Right cardiac atrium (tissue), 5 donors: ENCODE data around the gene CEMIP. TPM values are rescaled to one million over a fixed set of nuclear protein-coding genes. Genes with fewer than 3 reads are reported as not detected.
"Not testable (repeated sequence)": the region's sequence is repeated elsewhere in the genome, so short reads cannot be mapped to it uniquely, and the experiment has no call there.

ENCODE experiments used
- ATAC-seq, 2 donors: fragments of 200-7000 bp; cut with Tn5 transposase; one replicate each; pipeline versions ENCODE4 v1.8.0 to v1.9.1; 2020; ENCODE audit warnings: moderate library complexity in 2 of 2, mild to moderate bottlenecking in 1 of 2
- DNase-seq, 3 donors: peaks; one replicate each; pipeline ENCODE4 v3.0.0-alpha.2; 2020
- H3K27ac ChIP-seq: one replicate; pipeline ENCODE4 v1.5.1; 2013; ENCODE audit warnings: mild to moderate bottlenecking, low read length, control low read depth, moderate library complexity
- H3K27me3 ChIP-seq: one replicate; pipeline ENCODE4 v1.6.1; 2013; ENCODE audit not compliant: control insufficient read depth, insufficient read depth
- H3K4me1 ChIP-seq: one replicate; pipeline ENCODE4 v1.6.1; 2013; ENCODE audit warnings: low read length; ENCODE audit not compliant: control insufficient read depth, insufficient read depth
- H3K4me3 ChIP-seq: one replicate; pipeline ENCODE4 v1.5.1; 2013; ENCODE audit warnings: low read length, control low read depth
- H3K9me3 ChIP-seq: one replicate; pipeline ENCODE4 v1.6.1; 2013; ENCODE audit warnings: low read length; ENCODE audit not compliant: control insufficient read depth
- WGBS: extraction: QIAGEN DNeasy Blood & Tissue Kit; methylation state at CpG from one replicate; pipeline ENCODE4 v1.1.7; 2013; 5-methylcytosine and 5-hydroxymethylcytosine counted together
- intact Hi-C, 4 donors: fragments of 100-400 bp; cut with DNase I; formaldehyde crosslinking; loops; one replicate each; pipeline versions ENCODE4 v1.11.0 to v1.14.0; 2022 to 2023
- polyA plus RNA-seq: library from polyadenylated mRNA; stranded (reverse); fragments of 200-250 nt; gene quantifications from one replicate; pipeline ENCODE4 v1.2.3, GENCODE V29; 2013
- total RNA-seq, 4 donors: library from RNA; stranded (reverse); fragmentation: NEBNext Ultra II Directional; extraction: Animal tissue kit (Norgen Biotek cat#: 25700); gene quantifications; one replicate each; pipeline ENCODE4 v1.2.1, GENCODE V29; 2021
- donor health status: healthy with polysubstance abuse.
- donor health status: DM: no; HTN: yes; CAD: no.
- donor health status: DM: no; HTN: no; CAD: no.
- donor health status: DM: no; HTN: yes; CAD: no; lungs with severe emphysema.
- donor health status: DM: yes; HTN: yes; CAD: no.

Gene CEMIP
- total and polyA plus RNA-seq, 5 donors = 0.23 to 3.9 (median 2.6) TPM

GRCh38 chr15:80761754-80762153 is 17.4 kb upstream of the CEMIP start:
- no peak for DNase-seq
- intact Hi-C loops = no loop called here
- no peaks in the 10 kb centered on the region for H3K4me1 ChIP-seq
- H3K4me3 ChIP-seq = no peak overlapping the region
- WGBS = 88% methylated on average over 6 of the region's 6 CpGs
- H3K27ac ChIP-seq = no peak overlapping the region
- ATAC-seq = no peak
- no peaks in the 10 kb centered on the region for H3K27me3 ChIP-seq
- no peaks in the 10 kb centered on the region for H3K9me3 ChIP-seq

- H3K27me3 ChIP-seq, H3K4me1 ChIP-seq, H3K4me3 ChIP-seq, H3K9me3 ChIP-seq, ATAC-seq, DNase-seq, H3K27ac ChIP-seq, intact Hi-C loops: not testable (repeated sequence)
- whole genome bisulfite sequencing = 96% methylated on average over 3 of the region's 3 CpGs
These were observed 15.9 kb upstream of the CEMIP start for GRCh38 chr15:80763235-80763634.

GRCh38 chr15:80764535-80764934 is 14.6 kb upstream of the CEMIP start:
- H3K27ac ChIP-seq = no peak overlapping the region
- H3K4me1 ChIP-seq = no peaks in the 10 kb centered on the region
- no peak overlapping the region for H3K4me3 ChIP-seq
- ATAC-seq (no peak), DNase-seq (no peak)
- H3K9me3 ChIP-seq = no peaks in the 10 kb centered on the region
- intact Hi-C loops = no loop called here
- 79% methylated on average over 3 of the region's 3 CpGs for whole genome bisulfite sequencing
- no peaks in the 10 kb centered on the region for H3K27me3 ChIP-seq

- Histone ChIP-seq H3K4me1 (no peaks in the 10 kb centered on the region), H3K27me3 (no peaks in the 10 kb centered on the region), H3K27ac (no peak overlapping the region), H3K4me3 (no peak overlapping the region), H3K9me3 (no peaks in the 10 kb centered on the region)
- ATAC-seq (no peak), DNase-seq (no peak)
- intact Hi-C loops = no loop called here
- 94% methylated on average over 3 of the region's 3 CpGs for WGBS
These were observed 12.9 kb upstream of the CEMIP start for GRCh38 chr15:80766275-80766674.

GRCh38 chr15:80768158-80768557 is 11.0 kb upstream of the CEMIP start:
- WGBS = 91% methylated on average over 1 of the region's 1 CpG
- no peak overlapping the region for H3K27ac ChIP-seq
- no peaks in the 10 kb centered on the region for H3K27me3 ChIP-seq
- ATAC-seq (no peak), DNase-seq (no peak)
- H3K4me3 ChIP-seq = no peak overlapping the region
- H3K9me3 ChIP-seq = no peaks in the 10 kb centered on the region
- intact Hi-C loops = no loop called here
- H3K4me1 ChIP-seq = no peaks in the 10 kb centered on the region

- Histone ChIP-seq H3K4me3 (no peak overlapping the region), H3K27me3 (no peaks in the 10 kb centered on the region), H3K4me1 (no peaks in the 10 kb centered on the region), H3K9me3 (no peaks in the 10 kb centered on the region), H3K27ac (no peak overlapping the region)
- intact Hi-C loops = no loop called here
- 85% methylated on average over 7 of the region's 7 CpGs for WGBS
- DNase-seq (no peak), ATAC-seq (no peak)
These were observed 9.9 kb upstream of the CEMIP start for GRCh38 chr15:80769153-80769828.

GRCh38 chr15:80769829-80770705 is 9.1 kb upstream of the CEMIP start:
- no peak for ATAC-seq
- Histone ChIP-seq H3K9me3 (no peaks in the 10 kb centered on the region), H3K27me3 (no peaks in the 10 kb centered on the region), H3K27ac (no peak overlapping the region), H3K4me1 (no peaks in the 10 kb centered on the region), H3K4me3 (no peak overlapping the region)
- intact Hi-C loops = loop anchor here in 3 of 4 donors (10.0 kb wide), 3 partner anchors 135 to 315 kb away; no protein-coding TSS in a partner anchor
- no peak for DNase-seq
- 74% methylated on average over 7 of the region's 7 CpGs for WGBS

- no peak for ATAC-seq
- intact Hi-C loops = loop anchor here in 3 of 4 donors (10.0 kb wide), 3 partner anchors 138 to 318 kb away; no protein-coding TSS in a partner anchor
- H3K4me1 ChIP-seq = peaks cover 4% of the 10 kb centered on the region
- DNase-seq = no peak
- no peaks in the 10 kb centered on the region for H3K27me3 ChIP-seq
- no peak overlapping the region for H3K4me3 ChIP-seq
- no peaks in the 10 kb centered on the region for H3K9me3 ChIP-seq
- 80% methylated on average over 8 of the region's 8 CpGs for WGBS
- H3K27ac ChIP-seq = no peak overlapping the region
These were observed 6.0 kb upstream of the CEMIP start for GRCh38 chr15:80773122-80773551.

GRCh38 chr15:80773792-80774352 is 5.3 kb upstream of the CEMIP start:
- WGBS = 77% methylated on average over 5 of the region's 5 CpGs

GRCh38 chr15:80774486-80774885 is 4.7 kb upstream of the CEMIP start:
- Histone ChIP-seq H3K9me3 (no peaks in the 10 kb centered on the region), H3K27ac (no peak overlapping the region), H3K27me3 (no peaks in the 10 kb centered on the region), H3K4me3 (no peak overlapping the region), H3K4me1 (peaks cover 4% of the 10 kb centered on the region)
- 64% methylated on average over 1 of the region's 1 CpG for WGBS
- DNase-seq (no peak), ATAC-seq (no peak)
- intact Hi-C loops = loop anchor here in 3 of 4 donors (10.0 kb wide), 3 partner anchors 140 to 320 kb away; no protein-coding TSS in a partner anchor

More at GRCh38 chr15:80773792-80774352, 5.3 kb upstream of the CEMIP start:
- intact Hi-C loops = loop anchor here in 3 of 4 donors (10.0 kb wide), 3 partner anchors 139 to 319 kb away; no protein-coding TSS in a partner anchor
- DNase-seq (no peak), ATAC-seq (no peak)
- no peaks in the 10 kb centered on the region for H3K9me3 ChIP-seq
- peaks cover 4% of the 10 kb centered on the region for H3K4me1 ChIP-seq
- H3K27me3 ChIP-seq = no peaks in the 10 kb centered on the region
- no peak overlapping the region for H3K27ac ChIP-seq
- H3K4me3 ChIP-seq = no peak overlapping the region

GRCh38 chr15:80775338-80775737 is 3.8 kb upstream of the CEMIP start:
- Histone ChIP-seq H3K4me3 (no peak overlapping the region), H3K9me3 (no peaks in the 10 kb centered on the region), H3K27me3 (no peaks in the 10 kb centered on the region), H3K27ac (no peak overlapping the region), H3K4me1 (peaks cover 4% of the 10 kb centered on the region)
- WGBS = 97% methylated on average over 3 of the region's 3 CpGs
- ATAC-seq = no peak
- intact Hi-C loops = loop anchor here (5.0 to 10.0 kb wide), 6 partner anchors 141 to 321 kb away; no protein-coding TSS in a partner anchor
- no peak for DNase-seq
